Mammary epithelial cell (primary cell): ENCODE data around the gene ZNF354C.

Source experiments
- EZH2 ChIP-seq: IDR thresholded peaks from 2 replicates; pipeline ENCODE4 v1.6.1; 2012; ENCODE audit warnings: low read length, inconsistent platforms, borderline replicate concordance
- TF ChIP-seq, protein P1 (sequence below), 2 donors: IDR thresholded peaks in 1 of 2; conservative IDR thresholded peaks in 1 of 2; 2 replicates each; pipeline ENCODE4 v1.5.1; 2011 to 2012; ENCODE audit warnings: inconsistent platforms in 2 of 2, low read length in 2 of 2, mild to moderate bottlenecking in 2 of 2, control low read depth in 1 of 2, low read depth in 1 of 2; ENCODE audit not compliant: insufficient read depth in 1 of 2; ENCODE audit errors: extremely low read depth in 1 of 2

DNA sequence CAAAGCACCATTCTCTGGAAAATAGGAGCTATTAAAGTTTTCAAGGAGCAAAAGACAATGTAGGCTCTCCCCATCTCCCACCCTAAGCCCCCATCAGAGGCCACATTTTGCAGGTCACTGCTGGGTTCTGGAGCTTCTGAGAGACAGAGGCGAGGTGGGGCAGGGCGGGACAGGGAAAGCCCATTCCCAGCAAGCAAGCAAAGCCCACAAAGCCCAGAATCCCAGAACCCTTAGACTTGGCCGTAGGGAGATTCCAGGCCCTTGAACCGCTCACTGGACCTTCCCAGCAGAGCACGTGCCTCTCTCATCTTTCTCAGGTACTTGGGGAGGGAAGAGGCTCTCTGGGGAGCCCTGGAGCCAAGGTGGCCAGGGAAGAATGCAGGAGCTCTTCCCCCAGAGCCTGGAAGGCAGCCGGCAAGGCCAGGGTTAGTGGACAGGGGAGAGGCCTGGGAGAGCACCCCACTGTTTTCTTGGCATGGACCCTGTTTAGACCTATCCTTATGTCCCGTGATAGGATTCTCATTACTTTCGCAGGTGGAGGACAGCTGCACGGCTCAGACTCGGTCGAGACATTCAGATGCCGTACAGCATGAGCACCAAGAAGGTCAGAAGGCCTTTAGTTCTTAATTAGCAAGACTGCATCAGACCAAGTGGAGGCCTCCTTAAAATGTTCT, 52.4 kb downstream of the ZNF354C start:
- TF ChIP-seq, protein P1, sequence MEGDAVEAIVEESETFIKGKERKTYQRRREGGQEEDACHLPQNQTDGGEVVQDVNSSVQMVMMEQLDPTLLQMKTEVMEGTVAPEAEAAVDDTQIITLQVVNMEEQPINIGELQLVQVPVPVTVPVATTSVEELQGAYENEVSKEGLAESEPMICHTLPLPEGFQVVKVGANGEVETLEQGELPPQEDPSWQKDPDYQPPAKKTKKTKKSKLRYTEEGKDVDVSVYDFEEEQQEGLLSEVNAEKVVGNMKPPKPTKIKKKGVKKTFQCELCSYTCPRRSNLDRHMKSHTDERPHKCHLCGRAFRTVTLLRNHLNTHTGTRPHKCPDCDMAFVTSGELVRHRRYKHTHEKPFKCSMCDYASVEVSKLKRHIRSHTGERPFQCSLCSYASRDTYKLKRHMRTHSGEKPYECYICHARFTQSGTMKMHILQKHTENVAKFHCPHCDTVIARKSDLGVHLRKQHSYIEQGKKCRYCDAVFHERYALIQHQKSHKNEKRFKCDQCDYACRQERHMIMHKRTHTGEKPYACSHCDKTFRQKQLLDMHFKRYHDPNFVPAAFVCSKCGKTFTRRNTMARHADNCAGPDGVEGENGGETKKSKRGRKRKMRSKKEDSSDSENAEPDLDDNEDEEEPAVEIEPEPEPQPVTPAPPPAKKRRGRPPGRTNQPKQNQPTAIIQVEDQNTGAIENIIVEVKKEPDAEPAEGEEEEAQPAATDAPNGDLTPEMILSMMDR (conservative IDR thresholded peaks at IDR 0.05 in 1 of 2, IDR thresholded peaks at IDR 0.05 in 1 of 2; ENCODE audit: extremely low read depth in 1 of 2, insufficient read depth in 1 of 2, low read depth in 1 of 2, low read length in 2 of 2) = no peak
- TF ChIP-seq EZH2 = no peak
